GM19238 (cell line): ENCODE results near the gene TBXAS1.
A peak's percentile ranks its signal among the peaks of the same experiment; 100 is the strongest.

ENCODE experiments used
- DNase-seq: peaks from one replicate; pipeline ENCODE4 v3.0.0; 2011; ENCODE audit warnings: low spot score; ENCODE audit not compliant: insufficient read length

The TBXAS1 gene

GRCh38 chr7:140062118-140062527 is 233.1 kb downstream of the TBXAS1 start:
- DNase-seq = peak; percentile 62

- DNase-seq = peak; percentile 87
Observed at GRCh38 chr7:140062528-140063299, 233.7 kb downstream of the TBXAS1 start, which contains the start of gene PARP12. Gene PARP12, minus strand, starts transcription at chr7:140062951. Its CDS starts 104 bp downstream, at chr7:140062847.

GRCh38 chr7:140067052-140067451 is 238.0 kb downstream of the TBXAS1 start:
- DNase-seq = no peak

- DNase-seq = no peak
Observed at GRCh38 chr7:140068033-140068432, 239.0 kb downstream of the TBXAS1 start.

GRCh38 chr7:140069298-140069949 is 240.4 kb downstream of the TBXAS1 start:
- no peak for DNase-seq
